SW 1271 (cell line): ENCODE measurements around the gene SEZ6.

Experiments used
- DNase-seq, 2 experiments: peaks; one replicate each; lab custom pipeline; 2025; lab: John Stamatoyannopoulos, UW

Gene SEZ6

GRCh38 chr17:29034510-29034909 is 28.7 kb upstream of the SEZ6 start:
- DNase-seq = no peak

GRCh38 chr17:29032857-29033197 is 27.0 kb upstream of the SEZ6 start:
- DNase-seq = no peak

- no peak for DNase-seq
These were observed 26.4 kb upstream of the SEZ6 start for GRCh38 chr17:29032013-29032856.

- no peak for DNase-seq
These were observed 25.7 kb upstream of the SEZ6 start for GRCh38 chr17:29031488-29031887.

GRCh38 chr17:29024316-29024952 is 18.6 kb upstream of the SEZ6 start:
- no peak for DNase-seq

GRCh38 chr17:29022074-29022473 is 16.2 kb upstream of the SEZ6 start:
- no peak for DNase-seq

GRCh38 chr17:29021226-29021625 is 15.4 kb upstream of the SEZ6 start:
- no peak for DNase-seq

- DNase-seq = no peak
These were observed 14.7 kb upstream of the SEZ6 start for GRCh38 chr17:29020576-29020975.

GRCh38 chr17:29019475-29020181 is 13.8 kb upstream of the SEZ6 start:
- DNase-seq = no peak

- no peak for DNase-seq
These were observed 13.1 kb upstream of the SEZ6 start for GRCh38 chr17:29018788-29019474.

GRCh38 chr17:29016345-29017210 is 10.7 kb upstream of the SEZ6 start:
- DNase-seq = no peak

- DNase-seq = no peak
These were observed 8.9 kb upstream of the SEZ6 start for GRCh38 chr17:29014716-29015115.

GRCh38 chr17:29012535-29012934 is 6.7 kb upstream of the SEZ6 start:
- DNase-seq = no peak

GRCh38 chr17:29010586-29010985 is 4.8 kb upstream of the SEZ6 start:
- no peak for DNase-seq

- DNase-seq = no peak
These were observed 4.3 kb upstream of the SEZ6 start for GRCh38 chr17:29010129-29010528.

GRCh38 chr17:29008591-29008990 is 2.8 kb upstream of the SEZ6 start:
- no peak for DNase-seq

GRCh38 chr17:29007860-29008455 is 2.1 kb upstream of the SEZ6 start:
- peak; percentile 26 to 29 for DNase-seq

- no peak for DNase-seq
These were observed 1.6 kb upstream of the SEZ6 start for GRCh38 chr17:29007456-29007855.

GRCh38 chr17:29004081-29004692 is 1.6 kb downstream of the SEZ6 start:
- DNase-seq = no peak

GRCh38 chr17:29003289-29003688 is 2.5 kb downstream of the SEZ6 start:
- DNase-seq = no peak

GRCh38 chr17:29002811-29003210 is 3.0 kb downstream of the SEZ6 start:
- DNase-seq = no peak
